ENCODE results near the gene MEI1.
"Not testable (repeated sequence)": the region's sequence is repeated elsewhere in the genome, so short reads cannot be mapped to it uniquely, and the experiment has no call there.

Gene MEI1, protein sequence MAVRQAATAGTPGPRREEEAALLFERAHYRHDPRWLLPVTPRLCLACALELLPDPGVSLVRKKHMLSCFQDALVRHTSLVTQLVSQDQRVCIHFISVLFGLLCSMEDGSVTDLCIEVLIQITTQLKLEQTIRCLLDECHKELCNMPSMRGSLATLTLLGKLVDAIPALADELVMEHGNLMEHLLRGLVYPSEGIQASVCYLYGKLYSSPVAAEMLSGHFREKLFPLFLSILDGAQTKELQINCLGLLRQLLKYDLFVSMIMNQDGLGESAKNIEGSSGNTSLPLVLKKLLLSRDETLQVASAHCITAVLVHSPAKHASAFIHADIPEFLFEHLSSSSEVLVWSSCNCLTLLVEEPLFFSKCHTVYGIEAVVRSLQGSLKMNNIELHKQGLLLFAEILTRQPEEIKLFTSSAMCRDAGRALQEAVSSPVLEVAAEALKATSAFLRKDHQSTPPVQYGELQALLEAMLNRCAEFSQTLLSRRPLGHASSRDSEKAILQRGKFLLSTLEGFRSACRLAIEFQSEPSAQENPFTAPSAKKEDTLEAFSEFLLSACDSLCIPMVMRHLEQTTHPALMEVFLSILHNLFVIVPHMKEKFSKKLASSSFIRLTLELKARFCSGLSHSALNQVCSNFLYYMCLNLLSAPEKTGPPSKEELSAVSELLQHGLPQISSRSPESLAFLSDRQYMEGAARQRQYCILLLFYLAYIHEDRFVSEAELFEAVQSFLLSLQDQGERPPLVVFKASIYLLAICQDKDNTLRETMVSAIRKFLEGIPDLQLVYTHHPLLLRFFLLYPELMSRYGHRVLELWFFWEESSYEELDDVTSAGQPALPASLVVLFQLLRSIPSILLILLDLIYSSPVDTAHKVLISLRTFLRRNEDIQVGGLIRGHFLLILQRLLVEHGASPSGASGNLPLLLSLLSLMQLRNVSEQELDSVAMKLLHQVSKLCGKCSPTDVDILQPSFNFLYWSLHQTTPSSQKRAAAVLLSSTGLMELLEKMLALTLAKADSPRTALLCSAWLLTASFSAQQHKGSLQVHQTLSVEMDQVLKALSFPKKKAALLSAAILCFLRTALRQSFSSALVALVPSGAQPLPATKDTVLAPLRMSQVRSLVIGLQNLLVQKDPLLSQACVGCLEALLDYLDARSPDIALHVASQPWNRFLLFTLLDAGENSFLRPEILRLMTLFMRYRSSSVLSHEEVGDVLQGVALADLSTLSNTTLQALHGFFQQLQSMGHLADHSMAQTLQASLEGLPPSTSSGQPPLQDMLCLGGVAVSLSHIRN

DNA sequence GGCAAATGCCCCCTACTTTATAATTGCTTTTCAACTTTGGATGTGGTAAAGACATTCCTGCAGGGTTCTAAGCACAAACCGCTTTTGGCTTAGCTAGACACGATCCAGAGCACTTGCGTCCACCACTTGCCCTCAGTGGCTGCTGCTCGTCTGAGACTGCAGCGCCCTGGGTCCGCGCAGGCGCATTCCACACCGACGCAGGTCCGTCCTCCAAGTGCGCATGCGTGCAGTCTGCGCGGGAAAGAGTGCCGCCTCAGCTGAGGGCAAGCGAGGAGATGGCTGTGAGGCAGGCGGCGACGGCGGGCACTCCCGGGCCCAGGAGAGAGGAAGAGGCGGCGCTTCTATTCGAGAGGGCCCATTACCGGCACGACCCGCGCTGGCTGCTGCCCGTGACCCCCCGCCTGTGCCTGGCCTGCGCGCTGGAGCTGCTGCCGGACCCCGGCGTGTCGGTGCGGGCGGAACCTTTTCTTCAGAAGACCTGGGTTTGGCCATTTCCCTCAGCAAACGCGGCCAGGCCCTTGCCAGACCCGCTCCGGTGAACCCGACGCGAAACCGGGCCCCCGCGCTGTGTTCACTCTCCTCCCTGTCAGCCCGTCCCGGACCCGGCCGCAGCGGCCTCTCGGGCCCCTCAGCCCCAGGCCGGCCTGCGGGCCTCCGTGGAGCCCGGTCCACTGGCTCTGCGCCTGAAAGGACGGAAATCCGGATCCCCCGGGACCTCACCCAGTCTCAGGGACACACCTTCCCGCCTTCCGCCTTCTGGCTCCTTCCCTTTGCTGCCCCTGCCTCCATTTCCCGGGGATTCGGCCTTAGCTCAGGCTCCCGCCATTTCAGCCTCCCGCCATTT lies at the start of gene MEI1:
MEI1 (plus strand) TSS at position 240 of the 844 bp plus-strand sequence; CDS start at position 276, 36 bp downstream.
- peak; percentile 85 to 94 (median 91) for DNase-seq

DNA sequence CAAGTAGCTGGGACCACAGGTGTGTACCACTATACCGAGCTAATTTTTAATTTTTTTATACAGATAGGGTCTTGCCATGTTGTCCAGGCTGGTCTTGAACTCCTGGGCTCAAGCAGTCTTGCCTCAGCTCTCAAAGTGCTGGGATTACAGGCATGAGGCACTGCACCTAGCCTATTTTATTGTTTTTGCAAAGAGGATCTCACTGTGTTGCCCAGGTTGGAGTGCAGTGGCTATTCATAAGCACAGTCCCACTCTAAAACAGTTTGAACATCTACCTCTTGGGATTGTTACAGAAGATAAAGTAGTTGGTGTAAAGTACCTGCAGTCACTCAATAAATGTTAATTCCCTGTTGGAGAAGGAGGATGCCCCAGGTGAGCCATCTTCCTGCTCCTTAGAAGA lies 49.1 kb upstream of the MEI1 start:
- DNase-seq = no peak

DNA sequence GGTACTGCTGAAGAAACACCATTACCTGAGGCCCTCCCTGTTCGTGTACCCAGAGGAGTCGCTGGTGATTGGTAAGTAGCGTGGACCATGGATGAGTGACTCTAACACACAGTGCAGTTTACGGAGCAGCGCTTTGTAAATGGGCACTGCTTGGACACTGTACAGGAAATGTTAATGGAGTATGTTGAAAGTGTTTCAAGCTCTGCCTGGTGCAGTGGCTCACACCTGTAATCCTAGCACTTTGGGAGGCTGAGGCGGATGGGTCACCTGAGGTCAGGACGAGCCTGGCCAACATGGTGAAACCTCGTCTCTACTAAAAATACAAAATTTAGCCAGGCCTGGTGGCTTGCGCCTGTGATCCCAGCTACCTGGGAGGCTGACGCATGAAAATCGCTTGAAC lies 48.5 kb upstream of the MEI1 start:
- DNase-seq = no peak

DNA sequence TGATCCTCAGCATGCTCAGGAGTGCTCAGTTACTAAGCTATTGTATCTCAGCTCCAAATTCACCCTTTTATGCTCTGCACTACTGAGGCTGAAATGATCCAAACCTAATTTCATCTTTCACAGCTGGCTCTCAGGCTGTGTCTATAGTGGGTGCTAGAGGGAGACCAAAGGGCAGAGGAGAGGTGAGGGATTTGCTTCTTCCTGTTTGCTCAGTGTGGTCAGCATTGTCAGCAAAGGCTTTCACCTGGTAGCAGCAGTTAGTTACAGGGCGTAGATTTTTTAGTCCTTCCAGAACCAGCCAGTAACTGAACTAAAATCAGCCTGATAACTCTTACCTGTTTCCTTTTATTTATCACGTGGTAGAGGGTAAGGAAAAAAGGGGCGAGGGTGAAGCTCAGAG lies 45.0 kb upstream of the MEI1 start:
- no peak for DNase-seq

DNA sequence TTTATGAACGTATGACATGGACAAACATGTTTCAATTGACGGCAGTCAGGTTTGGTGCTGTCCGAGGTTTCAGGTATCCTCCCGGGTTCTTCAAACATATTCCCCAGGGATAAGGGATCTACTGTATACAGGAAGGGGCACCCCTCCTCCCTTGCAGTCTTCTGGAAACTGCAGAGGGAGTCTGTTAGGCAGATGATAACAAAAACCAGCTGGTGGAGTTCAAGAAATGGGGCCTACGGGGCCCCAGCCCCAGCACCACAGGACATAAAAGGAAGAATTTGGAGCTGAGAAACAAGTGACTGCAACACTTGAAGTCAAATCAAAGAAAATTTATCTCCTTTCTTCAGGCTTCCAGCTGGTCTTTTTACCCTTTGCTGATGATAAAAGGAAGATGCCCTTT lies 42.7 kb upstream of the MEI1 start:
- DNase-seq = no peak

DNA sequence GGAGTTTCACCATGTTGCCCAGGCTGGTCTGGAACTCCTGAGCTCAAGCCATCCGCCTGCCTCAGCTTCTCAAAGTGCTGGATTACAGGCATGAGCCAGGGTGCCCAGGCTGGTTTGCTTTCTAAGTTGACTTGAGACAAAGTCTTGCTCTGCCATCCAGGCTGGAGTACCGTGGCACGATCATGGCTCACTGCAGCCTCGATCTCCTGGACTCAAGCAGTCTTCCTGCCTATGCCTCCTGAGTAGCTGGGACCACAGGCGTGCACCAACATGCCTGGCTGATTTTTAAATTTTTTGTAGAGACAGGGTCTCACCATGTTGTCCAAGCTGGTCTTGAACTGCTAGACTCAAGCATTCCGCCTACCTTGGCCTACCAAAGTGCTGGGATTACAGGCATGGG lies 41.6 kb upstream of the MEI1 start:
- DNase-seq = no peak

DNA sequence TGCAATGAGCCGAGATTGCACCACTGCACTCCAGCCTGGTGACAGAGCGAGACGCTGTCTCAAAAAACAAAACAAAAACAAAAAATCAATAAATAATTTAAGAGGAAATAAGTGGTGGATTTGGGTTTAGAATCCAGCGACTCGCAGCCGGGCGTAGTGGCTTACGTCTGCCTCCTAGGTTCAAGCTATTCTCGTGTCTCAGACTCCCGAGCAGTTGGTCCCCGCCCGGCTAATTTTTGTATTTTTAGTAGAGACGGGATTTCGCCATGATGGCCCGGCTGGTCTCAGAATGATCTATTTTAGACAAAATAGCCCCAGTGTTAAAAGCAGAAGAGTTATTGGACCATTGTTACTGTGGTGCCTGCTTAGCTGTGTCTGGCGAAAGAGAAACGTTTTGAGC lies 40.4 kb upstream of the MEI1 start:
- DNase-seq = no peak

DNA sequence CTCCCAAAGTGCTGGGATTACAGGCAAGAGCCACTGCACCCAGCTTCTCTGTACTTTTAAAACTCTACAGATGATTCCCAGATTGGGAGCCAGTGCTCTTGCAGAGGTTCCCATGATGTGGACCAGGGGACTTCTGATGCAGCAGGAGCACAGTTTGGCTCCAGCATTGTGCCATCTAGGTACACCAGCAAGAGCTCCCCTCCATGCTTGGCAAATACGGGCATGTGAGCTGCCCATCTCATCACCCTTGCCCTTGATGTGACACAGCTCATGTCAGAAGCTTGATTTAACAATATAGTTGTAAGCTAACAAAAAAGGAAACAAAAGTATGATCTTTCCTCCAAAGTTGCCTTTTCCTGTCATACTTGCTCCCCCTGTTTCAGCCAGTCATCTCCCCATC lies 39.4 kb upstream of the MEI1 start:
- no peak for DNase-seq

DNA sequence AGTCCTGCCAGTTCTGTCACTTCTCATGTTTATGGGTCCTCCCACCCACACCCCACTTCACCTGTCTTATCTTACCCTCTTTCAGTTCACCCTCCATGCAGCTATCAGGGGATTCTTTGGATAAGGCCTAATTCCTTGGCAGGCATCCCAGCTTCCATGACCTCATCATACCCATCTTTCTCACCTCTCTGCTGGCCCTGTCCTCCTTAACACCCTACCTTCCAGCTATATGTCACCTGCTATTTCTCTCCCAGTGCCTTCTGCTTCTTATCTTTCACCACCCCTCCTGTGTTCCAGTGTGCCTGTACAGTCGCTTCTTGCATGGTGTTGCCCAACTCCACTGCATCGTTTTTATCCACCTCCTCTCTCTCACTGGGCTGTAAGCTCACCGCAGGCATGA lies 38.9 kb upstream of the MEI1 start:
- no peak for DNase-seq

DNA sequence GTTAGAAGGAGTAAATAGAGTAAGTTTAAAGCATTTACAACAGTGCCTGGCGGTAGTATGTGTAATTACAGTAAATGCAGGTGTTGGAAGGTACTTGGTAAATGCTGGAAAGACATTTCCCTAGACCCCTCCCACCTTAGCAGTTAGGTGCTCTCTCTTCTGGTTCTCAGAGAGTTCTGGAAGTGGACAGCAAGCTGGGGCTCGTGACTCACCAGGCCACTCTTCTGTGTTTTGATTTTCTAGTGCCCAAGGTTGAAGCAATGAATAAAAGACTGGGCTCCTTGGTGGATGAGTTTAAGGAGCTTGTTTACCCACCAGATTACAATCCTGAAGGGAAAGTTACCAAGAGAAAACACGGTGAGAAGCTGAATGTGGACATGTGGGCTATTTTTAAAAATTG lies 38.2 kb upstream of the MEI1 start:
- no peak for DNase-seq

DNA sequence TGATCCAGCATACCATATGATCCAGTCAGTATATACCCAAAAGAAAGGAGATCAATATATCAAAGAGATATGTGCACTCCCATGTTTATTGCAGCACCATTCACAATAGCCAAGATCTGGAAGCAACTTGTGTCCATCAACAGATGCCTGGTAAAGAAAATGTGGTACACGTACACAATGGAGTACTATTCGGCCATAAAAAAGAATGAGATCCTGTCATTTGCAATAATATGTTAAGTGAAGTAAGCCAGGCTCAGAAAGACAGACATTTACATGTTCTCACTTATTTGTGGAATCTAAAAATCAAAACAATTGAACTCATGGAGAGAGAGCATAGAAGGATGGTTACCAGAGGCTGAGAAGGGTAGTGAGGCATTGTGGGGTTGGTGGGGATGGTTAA lies 37.6 kb upstream of the MEI1 start:
- no peak for DNase-seq

DNA sequence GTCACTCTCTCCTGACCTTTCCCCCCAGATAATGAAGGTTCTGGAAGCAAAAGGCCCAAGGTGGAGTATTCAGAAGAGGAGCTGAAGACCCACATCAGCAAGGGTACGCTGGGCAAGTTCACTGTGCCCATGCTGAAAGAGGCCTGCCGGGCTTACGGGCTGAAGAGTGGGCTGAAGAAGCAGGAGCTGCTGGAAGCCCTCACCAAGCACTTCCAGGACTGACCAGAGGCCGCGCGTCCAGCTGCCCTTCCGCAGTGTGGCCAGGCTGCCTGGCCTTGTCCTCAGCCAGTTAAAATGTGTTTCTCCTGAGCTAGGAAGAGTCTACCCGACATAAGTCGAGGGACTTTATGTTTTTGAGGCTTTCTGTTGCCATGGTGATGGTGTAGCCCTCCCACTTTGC lies 35.7 kb upstream of the MEI1 start:
- DNase-seq = not testable (repeated sequence)

DNA sequence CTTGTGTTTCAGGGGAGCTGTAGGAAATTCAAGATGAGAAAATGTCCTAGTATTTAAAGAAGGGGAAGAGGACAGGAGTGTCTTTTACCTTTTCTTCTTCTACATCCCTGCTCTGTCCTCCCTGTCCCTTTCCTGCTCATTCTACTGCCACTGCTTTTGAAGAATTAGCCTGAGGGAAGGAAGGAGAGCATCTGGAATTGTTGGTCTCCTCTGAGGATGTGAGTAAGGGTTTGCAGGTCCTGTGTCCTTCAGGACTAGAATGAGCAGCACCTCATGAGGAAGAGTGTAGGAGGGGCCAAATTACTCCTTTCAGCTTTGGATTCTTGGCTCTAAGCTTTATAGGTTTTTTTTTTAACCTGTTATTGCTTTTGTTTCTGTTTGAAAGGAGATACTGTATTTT lies 34.8 kb upstream of the MEI1 start:
- DNase-seq = no peak

DNA sequence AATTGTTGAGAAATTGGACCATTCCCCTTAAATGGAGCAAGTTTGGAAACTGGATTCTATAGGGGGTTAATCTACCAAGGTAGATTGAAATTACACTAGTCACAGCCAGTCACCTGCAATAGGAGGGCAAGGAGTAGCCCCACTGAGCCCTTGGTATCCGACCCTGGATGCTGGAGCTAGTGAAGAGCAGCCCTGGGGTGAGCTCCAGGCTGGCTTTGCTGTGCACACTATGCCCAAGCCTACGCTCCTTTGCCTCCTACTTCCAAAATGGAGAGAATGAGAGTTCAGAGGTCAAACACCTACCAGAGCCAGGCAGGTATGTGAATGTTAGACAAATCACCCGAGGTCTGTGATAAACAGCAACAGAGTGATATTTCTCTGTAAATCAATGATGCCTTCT lies 34.4 kb upstream of the MEI1 start:
- no peak for DNase-seq

DNA sequence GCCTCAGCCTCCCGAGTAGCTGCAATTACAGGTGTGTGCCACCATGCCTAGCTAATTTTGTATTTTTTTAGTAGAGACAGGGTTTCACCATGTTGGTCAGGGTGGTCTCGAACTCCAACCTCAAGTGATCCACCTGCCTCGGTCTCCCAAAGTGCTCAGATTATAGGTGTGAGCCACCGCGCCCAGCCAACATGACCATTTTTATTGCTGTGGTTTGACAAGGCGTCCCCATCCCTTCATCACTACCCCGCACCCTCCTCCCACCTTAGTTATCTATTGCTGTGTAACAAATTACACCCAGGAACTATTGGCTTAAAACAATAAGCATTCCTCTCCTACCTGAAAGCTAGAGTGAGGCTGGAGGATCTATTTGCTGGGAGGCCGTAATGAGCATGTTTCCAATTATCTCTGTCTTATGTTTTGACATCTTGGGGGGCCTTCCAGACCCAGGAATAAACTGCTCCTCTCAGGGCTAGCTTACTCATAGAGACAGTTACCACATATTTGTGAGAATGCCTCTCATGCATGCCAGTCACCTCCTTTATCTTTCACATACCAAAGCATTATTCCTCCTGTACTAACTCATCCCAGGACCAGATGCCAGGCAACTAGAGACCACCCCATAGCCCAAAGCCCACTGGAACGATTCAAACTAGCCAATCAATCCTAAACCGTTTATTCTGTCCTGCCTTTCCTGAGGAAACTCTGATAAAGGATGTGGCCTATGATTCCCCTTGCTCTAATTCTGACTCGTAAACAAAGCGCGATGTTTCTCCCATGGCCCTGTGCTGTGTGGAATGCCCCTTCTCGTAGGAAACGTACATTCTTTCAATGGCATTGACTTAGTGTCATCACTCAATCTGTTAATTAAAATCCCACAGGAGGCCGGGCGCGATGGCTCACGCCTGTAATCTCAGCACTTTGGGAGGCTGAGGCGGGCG lies 30.1 kb upstream of the MEI1 start:
- DNase-seq = no peak

DNA sequence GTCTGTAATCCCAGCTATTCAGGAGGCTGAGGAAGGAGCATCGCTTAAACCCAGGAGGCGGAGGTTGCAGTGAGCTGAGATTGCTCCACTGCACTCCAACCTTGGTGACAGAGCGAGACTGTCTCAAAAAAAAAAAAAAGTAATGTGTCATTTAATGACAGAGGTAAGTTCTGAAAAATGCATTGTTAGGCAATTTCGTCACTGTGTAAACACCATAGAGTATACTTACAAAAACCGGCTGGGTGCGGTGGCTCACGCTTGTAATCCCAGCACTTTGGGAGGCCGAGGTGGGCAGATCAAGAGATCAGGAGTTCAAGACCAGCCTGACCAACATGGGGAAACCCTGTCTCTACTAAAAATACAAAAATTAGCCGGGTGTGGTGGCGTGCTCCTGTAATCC lies 27.2 kb upstream of the MEI1 start:
- not testable (repeated sequence) for DNase-seq

DNA sequence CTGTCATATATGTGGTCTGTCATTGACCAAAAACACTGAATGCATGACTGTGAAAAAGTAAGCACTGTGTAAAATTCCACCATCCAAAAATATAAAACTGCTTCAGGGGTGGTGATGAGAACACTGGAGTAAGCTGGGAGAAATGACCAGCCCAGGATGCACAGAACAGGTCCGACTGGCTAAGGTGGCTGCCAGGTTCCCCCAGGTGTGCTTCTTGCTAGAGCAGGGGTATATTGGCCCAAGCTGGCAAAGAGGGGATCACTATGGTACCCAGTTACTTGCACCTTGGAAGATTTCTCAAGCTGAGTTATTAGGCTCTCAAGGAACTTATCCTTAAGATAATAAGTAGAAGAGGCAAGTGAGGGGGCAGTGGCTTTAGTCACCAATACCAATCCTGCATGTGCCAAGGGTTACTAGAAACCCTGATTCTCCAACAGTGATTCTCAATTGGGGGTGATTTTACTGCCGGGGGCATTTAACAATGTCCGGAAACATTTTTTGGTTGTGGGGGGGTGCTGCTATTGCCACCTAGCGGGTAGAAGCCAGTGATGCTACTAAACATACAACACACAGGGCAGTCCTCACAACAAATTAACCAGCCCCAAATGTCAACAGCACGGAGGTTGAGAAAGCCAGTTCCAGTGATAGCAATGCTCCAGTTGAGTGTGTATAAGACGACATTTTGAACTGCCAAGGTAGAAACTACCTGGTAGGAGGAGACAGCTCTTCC lies 26.4 kb upstream of the MEI1 start:
- no peak for DNase-seq

DNA sequence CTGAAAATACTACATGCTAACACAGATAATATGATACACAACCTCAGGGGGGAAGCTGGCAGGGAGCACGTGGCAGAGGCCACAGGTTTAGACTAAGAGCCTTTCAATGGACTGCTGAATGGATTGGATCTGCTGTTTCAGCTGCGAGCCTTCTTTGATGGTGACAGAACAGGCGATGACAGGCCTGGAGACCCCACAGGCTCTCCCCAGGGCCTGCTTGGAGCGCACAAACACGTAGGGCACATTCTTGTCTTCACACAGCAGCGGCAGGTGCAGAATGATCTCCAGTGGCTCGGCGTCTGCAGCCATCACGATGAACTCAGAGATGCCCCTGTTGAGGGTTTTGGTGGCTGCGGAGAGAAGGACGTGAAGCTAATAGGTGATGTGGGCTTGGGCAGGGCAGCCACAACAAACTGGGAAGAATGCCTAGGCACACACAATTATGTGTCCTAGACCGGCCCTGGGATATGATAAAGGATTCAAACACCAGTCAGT lies 24.4 kb upstream of the MEI1 start:
- DNase-seq = no peak

DNA sequence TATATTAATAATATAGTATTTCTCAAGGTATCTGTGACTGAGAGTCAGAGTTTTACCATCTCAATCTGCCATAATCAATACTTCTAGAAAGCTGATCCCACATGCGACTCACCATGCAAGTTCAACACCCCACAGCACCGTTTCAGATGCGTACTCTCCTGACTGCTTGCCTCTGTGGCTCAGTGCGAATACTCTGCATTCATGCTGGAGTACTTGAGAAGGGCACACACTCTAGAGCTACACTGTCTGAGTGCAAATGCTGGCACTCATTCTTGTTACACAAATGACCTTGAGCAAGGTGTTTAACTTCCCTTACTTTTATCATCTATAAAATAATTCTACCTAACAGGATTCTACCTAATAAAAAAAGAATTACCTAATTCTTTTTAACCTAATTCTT lies 23.2 kb upstream of the MEI1 start:
- no peak for DNase-seq

DNA sequence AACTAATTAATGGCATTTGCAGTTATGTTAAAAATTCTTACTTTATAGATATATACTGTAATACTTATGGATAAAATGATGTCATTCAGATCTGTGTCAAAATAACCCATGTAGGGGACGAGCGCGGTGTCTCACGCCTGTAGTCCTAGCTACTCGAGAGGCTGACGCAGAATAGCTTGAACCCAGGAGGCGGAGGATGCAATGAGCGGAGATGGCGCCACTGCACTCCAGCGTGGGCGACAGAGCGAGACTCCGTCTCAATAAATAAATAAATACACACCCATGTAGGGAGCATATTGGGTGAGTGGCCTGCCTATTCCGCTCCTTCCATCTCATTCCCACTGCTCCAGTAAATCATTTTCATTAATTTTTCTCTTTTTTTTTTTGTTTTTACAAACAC lies 17.7 kb upstream of the MEI1 start:
- DNase-seq = peak in 1 of 3 donors; percentile 8
